ENCODE data around the gene MORF4L2.

The MORF4L2 gene

GRCh38 chrX:103686199-103687072 is at the start of gene MORF4L2:
Gene MORF4L2, minus strand, starts transcription at chrX:103686699. Its CDS starts 9,672 bp downstream, at chrX:103677027.
- peak; percentile 99 for DNase-seq (ENCODE audit: low read depth)

DNA sequence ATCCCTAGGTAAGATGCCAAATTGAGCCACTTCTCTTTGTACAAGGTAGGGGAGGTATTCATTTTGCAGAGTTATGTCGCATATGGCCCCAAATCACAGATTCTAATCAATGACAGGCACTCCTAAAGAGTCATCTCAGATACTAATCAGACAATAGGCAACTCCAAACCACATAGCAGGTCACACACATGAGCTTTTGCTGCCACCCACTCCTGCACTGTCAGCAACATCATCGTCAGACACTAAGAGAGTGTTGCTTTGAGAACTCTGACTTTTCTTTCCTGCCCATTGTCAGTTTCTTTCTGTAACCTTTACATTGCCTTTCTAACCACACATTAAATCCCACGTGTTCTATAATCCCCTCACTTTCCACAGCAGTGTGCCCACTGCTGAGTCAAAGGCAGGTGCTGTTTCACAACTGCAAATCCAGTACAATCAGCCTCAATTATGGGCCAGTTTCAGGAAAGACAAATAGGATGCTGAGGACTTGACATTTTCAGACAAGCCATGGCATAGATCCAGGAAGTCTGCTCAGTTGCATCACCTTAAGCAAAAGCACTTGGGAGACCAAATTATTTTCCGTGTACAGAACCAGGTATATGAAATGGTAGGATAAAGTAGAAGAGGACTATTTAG is 47.7 kb upstream of the MORF4L2 start:
- peak; percentile 1 for DNase-seq (ENCODE audit: low read depth)

GRCh38 chrX:103733017-103733416 is 46.5 kb upstream of the MORF4L2 start:
- no peak for DNase-seq (ENCODE audit: low read depth)

GRCh38 chrX:103730796-103731493 is 44.4 kb upstream of the MORF4L2 start:
- DNase-seq (ENCODE audit: low read depth) = peak; percentile 49

DNA sequence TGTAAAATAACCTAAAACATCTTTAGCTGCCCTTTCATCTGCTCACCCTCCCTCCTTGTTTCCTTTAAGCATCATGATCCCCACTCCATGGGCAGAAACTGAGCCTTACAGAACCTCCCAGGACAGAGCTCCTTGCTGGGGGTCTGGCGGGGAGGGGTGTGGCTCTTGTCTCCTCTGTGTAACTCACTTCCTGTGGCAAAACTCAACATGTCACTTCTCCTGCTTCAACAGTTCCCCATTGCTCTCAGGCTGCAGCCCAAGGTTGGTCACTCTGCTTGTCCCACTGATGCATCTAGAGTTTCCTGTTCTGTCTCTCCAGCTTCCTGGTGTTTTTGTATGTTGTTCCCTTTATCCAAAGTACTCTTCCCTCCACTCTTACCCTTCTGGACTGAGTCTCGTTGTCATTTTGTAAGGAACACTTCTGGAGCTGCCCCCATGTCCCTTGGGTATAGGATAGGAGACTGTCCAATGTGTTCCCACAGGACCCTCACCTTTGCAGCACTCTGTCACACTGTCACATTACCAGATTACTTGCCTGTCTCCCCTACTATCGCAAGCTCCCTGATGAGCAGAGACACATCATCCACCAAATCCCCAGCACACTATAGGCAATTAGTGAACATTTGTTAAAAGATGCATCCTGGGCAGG is 43.8 kb upstream of the MORF4L2 start:
- DNase-seq (ENCODE audit: low read depth) = no peak

GRCh38 chrX:103729015-103729414 is 42.5 kb upstream of the MORF4L2 start:
- DNase-seq (ENCODE audit: low read depth) = no peak

GRCh38 chrX:103727115-103727514 is 40.6 kb upstream of the MORF4L2 start:
- DNase-seq (ENCODE audit: low read depth) = no peak

DNA sequence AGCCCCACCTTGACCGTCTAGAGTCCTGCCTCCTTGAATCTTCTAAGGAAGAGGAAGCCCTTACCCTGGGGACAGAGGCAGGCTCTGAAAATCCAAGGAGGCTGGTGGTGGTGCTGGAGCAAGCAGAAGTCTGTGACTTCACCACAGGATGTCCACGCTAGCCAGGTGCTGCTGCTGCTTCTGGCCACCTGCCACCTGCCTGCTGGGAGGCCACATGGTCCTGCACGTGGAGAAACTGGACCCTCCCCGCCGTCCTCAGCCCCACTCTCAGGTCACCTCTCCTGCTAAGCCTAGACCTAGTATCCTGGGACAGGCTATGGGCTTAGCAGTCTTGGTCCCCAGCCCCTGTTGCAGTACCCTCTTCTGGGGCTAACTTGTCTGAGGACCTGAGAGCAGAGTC is 40.0 kb upstream of the MORF4L2 start:
- no peak for DNase-seq (ENCODE audit: low read depth)

- DNase-seq (ENCODE audit: low read depth) = peak; percentile 18
Measured at GRCh38 chrX:103722505-103722904, 36.0 kb upstream of the MORF4L2 start.

- no peak for DNase-seq (ENCODE audit: low read depth)
Measured at GRCh38 chrX:103718120-103718519, 31.6 kb upstream of the MORF4L2 start.

GRCh38 chrX:103716962-103717361 is 30.5 kb upstream of the MORF4L2 start:
- DNase-seq (ENCODE audit: low read depth) = peak; percentile 83

- no peak for DNase-seq (ENCODE audit: low read depth)
Measured at GRCh38 chrX:103710609-103711008, 24.1 kb upstream of the MORF4L2 start, which contains the start of gene TMEM31. Gene TMEM31, plus strand, starts transcription at chrX:103710909. Its CDS starts 1,350 bp downstream, at chrX:103712259.

GRCh38 chrX:103704863-103705262 is 18.4 kb upstream of the MORF4L2 start:
- DNase-seq (ENCODE audit: low read depth) = no peak

GRCh38 chrX:103699243-103699642 is 12.7 kb upstream of the MORF4L2 start:
- no peak for DNase-seq (ENCODE audit: low read depth)

- DNase-seq (ENCODE audit: low read depth) = no peak
Measured at GRCh38 chrX:103697687-103698086, 11.2 kb upstream of the MORF4L2 start.

GRCh38 chrX:103691059-103691458 is 4.6 kb upstream of the MORF4L2 start:
- DNase-seq (ENCODE audit: low read depth) = no peak

- DNase-seq (ENCODE audit: low read depth) = peak; percentile 6
Measured at GRCh38 chrX:103688946-103689345, 2.4 kb upstream of the MORF4L2 start.

DNA sequence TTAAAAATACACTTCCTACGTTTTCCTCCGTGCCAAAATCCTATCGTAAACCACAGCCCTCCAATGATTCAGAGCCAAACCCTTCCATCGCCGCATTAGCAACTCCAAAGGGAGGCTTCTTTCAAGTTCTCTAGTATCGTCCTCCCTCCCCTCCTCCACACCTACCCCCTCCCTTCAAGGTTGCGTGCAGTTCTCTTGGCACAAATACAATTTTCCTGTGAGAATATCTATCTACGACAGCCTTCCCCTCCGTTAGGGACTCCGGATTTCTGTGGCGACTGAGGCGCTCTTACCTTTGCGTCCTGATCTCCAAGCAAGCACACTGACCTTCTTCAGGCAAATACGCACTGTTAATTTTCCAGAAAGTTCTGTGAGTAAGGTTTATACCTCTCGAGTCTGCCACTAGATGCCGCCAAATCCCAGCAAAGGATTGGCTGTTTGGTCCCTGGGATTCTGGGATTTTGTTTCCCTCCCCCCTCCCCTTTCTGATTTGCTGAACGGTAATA is 1.2 kb upstream of the MORF4L2 start:
- DNase-seq (ENCODE audit: low read depth) = peak; percentile 58

- DNase-seq (ENCODE audit: low read depth) = peak; percentile 78
Measured at GRCh38 chrX:103687073-103687695, 685 bp upstream of the MORF4L2 start.

GRCh38 chrX:103685396-103685795 is 1.1 kb downstream of the MORF4L2 start:
- DNase-seq (ENCODE audit: low read depth) = no peak

GRCh38 chrX:103681443-103681842 is 5.1 kb downstream of the MORF4L2 start:
- no peak for DNase-seq (ENCODE audit: low read depth)

All from fibroblast of gingiva (primary cell).